HG03108 (cell line): ENCODE results near the gene USP17L25.
"Not testable (repeated sequence)": the region's sequence is repeated elsewhere in the genome, so short reads cannot be mapped to it uniquely, and the experiment has no call there.

Source experiments
- ATAC-seq: cut with Tn5 transposase; IDR thresholded peaks from one replicate; pipeline ENCODE4 v1.9.1; 2021; ENCODE audit warnings: moderate library complexity; ENCODE audit not compliant: unreplicated experiment

The USP17L25 gene

GRCh38 chr4:9329611-9330010, at the start of gene USP17L25:
Gene USP17L25 (plus strand): TSS chr4:9329911. CDS start chr4:9329911, 0 bp downstream.
- ATAC-seq, result not testable (repeated sequence)

- ATAC-seq, result not testable (repeated sequence)
These were observed 5.5 kb upstream of the USP17L25 start for GRCh38 chr4:9324191-9324590.

GRCh38 chr4:9324865-9325264, 4.8 kb upstream of the USP17L25 start, which contains the start of gene USP17L24:
Gene USP17L24 (plus strand): TSS chr4:9325165. CDS start chr4:9325165, 0 bp downstream.
- not testable (repeated sequence) for ATAC-seq

- ATAC-seq, result not testable (repeated sequence)
These were observed 4.6 kb downstream of the USP17L25 start, which contains the start of gene USP17L26 for GRCh38 chr4:9334358-9334757. Gene USP17L26 (plus strand): TSS chr4:9334658. CDS start chr4:9334658, 0 bp downstream.

- not testable (repeated sequence) for ATAC-seq
These were observed 9.4 kb downstream of the USP17L25 start, which contains the start of gene USP17L5 for GRCh38 chr4:9339103-9339502. Gene USP17L5 (plus strand): TSS chr4:9339403. CDS start chr4:9339403, 0 bp downstream.

- not testable (repeated sequence) for ATAC-seq
These were observed 14.1 kb downstream of the USP17L25 start, which contains the start of gene USP17L27 for GRCh38 chr4:9343848-9344247. Gene USP17L27 (plus strand): TSS chr4:9344148. CDS start chr4:9344148, 0 bp downstream.

GRCh38 chr4:9348593-9348992, 18.9 kb downstream of the USP17L25 start, which contains the start of gene USP17L28:
Gene USP17L28 (plus strand): TSS chr4:9348893. CDS start chr4:9348893, 0 bp downstream.
- ATAC-seq, result not testable (repeated sequence)

- not testable (repeated sequence) for ATAC-seq
These were observed 21.2 kb downstream of the USP17L25 start for GRCh38 chr4:9350866-9351265.

- not testable (repeated sequence) for ATAC-seq
These were observed 23.6 kb downstream of the USP17L25 start, which contains the start of gene USP17L29 for GRCh38 chr4:9353338-9353737. Gene USP17L29 (plus strand): TSS chr4:9353638. CDS start chr4:9353638, 0 bp downstream.

- ATAC-seq, result not testable (repeated sequence)
These were observed 33.1 kb downstream of the USP17L25 start, which contains the start of gene USP17L30 for GRCh38 chr4:9362829-9363228. Gene USP17L30 (plus strand): TSS chr4:9363129. CDS start chr4:9363129, 0 bp downstream.

GRCh38 chr4:9379881-9380280, 50.2 kb downstream of the USP17L25 start:
- ATAC-seq, result not testable (repeated sequence)
